SK-N-SH (cell line): ENCODE measurements around the gene SYT17. TPM values are rescaled to one million over a fixed set of nuclear protein-coding genes. Genes with fewer than 3 reads are reported as not detected.

Experiments
- CTCF ChIA-PET: fragments of 300-600, 350-600 bp; formaldehyde crosslinking; extraction: SDS; loops from one replicate; lab custom pipeline; 2021; lab: Yijun Ruan, JAX
- POLR2A ChIA-PET: fragments of 350-600 bp; sonication (Branson Sonifier 250); formaldehyde crosslinking; extraction: SDS; loops from one replicate; lab custom pipeline; 2020; ENCODE audit warnings: antibody characterized with exemption, inconsistent platforms; lab: Yijun Ruan, JAX
- DNase-seq: peaks from one replicate; pipeline ENCODE4 v3.0.0; 2012
- H2AFZ ChIP-seq: fragments of 200-600 bp; sonication (generic); 2 replicates; pipeline ENCODE4 v1.8.1; 2016; ENCODE audit warnings: antibody characterized with exemption, mild to moderate bottlenecking, low read depth
- H3F3A ChIP-seq: fragments of 200-600 bp; sonication (generic); replicated peaks from 2 replicates; pipeline ENCODE3; 2016; ENCODE audit warnings: antibody characterized with exemption, mild to moderate bottlenecking; ENCODE audit not compliant: insufficient read depth
- H3K27ac ChIP-seq, 2 experiments: fragments of 200-500 bp in 1 of 2; fragments of 200-600 bp in 1 of 2; sonication (Bioruptor generic) in 1 of 2; sonication (generic), shearing (Covaris generic) in 1 of 2; 2 replicates each; pipeline versions ENCODE4 v1.5.1 to v1.6.1; 2014 to 2016; ENCODE audit warnings: low read depth in 2 of 2, inconsistent platforms in 1 of 2, low read length in 1 of 2, mild to moderate bottlenecking in 1 of 2, mixed read lengths in 1 of 2
- H3K27me3 ChIP-seq: fragments of 200-600 bp; sonication (generic), shearing (Covaris generic); 2 replicates; pipeline ENCODE4 v1.6.1; 2016; ENCODE audit warnings: mixed run types; ENCODE audit not compliant: insufficient read depth
- H3K36me3 ChIP-seq, 2 experiments: fragments of 200-500 bp in 1 of 2; fragments of 200-600 bp in 1 of 2; sonication (Bioruptor generic) in 1 of 2; sonication (generic) in 1 of 2; replicated peaks in 1 of 2; 2 replicates each; pipeline versions ENCODE3 to v1.5.1; 2014 to 2016; ENCODE audit warnings: low read length in 1 of 2, mild to moderate bottlenecking in 1 of 2; ENCODE audit not compliant: insufficient read depth in 2 of 2, control insufficient read depth in 1 of 2
- H3K4me1 ChIP-seq, 2 experiments: fragments of 200-500 bp in 1 of 2; fragments of 200-600 bp in 1 of 2; sonication (Bioruptor generic) in 1 of 2; sonication (generic), shearing (Covaris generic) in 1 of 2; 2 replicates each; pipeline versions ENCODE4 v1.5.1 to v1.6.1; 2014 to 2016; ENCODE audit warnings: low read depth in 1 of 2, low read length in 1 of 2, mixed run types in 1 of 2; ENCODE audit not compliant: insufficient read depth in 2 of 2, control insufficient read depth in 1 of 2
- H3K4me2 ChIP-seq: fragments of 200-600 bp; sonication (generic), shearing (Covaris generic); 2 replicates; pipeline ENCODE4 v1.6.1; 2017; ENCODE audit warnings: mixed run types
- H3K4me3 ChIP-seq, 2 experiments: fragments of 200-500 bp in 1 of 2; fragments of 200-600 bp in 1 of 2; sonication (Bioruptor generic) in 1 of 2; sonication (generic), shearing (Covaris generic) in 1 of 2; 2 replicates each; pipeline versions ENCODE4 v1.5.1 to v1.8.1; 2014 to 2016; ENCODE audit warnings: low read depth in 2 of 2, inconsistent platforms in 1 of 2, low read length in 1 of 2, mild to moderate bottlenecking in 1 of 2, mixed read lengths in 1 of 2, moderate library complexity in 1 of 2
- H3K79me2 ChIP-seq: fragments of 200-600 bp; sonication (generic); 2 replicates; pipeline ENCODE4 v1.8.1; 2017; ENCODE audit warnings: mild to moderate bottlenecking; ENCODE audit not compliant: insufficient read depth
- H3K9ac ChIP-seq: fragments of 200-600 bp; sonication (generic); 2 replicates; pipeline ENCODE4 v1.6.1; 2017; ENCODE audit warnings: mixed run types
- H3K9me2 ChIP-seq: fragments of 200-600 bp; sonication (generic); 2 replicates; pipeline ENCODE4 v1.6.1; 2017; ENCODE audit warnings: mixed run types
- H3K9me3 ChIP-seq: fragments of 200-600 bp; sonication (generic); 2 replicates; pipeline ENCODE4 v1.6.1; 2017; ENCODE audit warnings: mixed run types, mild to moderate bottlenecking, moderate library complexity
- H4K20me1 ChIP-seq: fragments of 200-600 bp; sonication (generic); 2 replicates; pipeline ENCODE4 v1.6.1; 2017; ENCODE audit warnings: mild to moderate bottlenecking, mixed run types; ENCODE audit not compliant: insufficient read depth
- CHD2 ChIP-seq: fragments of 150-350 bp; IDR thresholded peaks from 2 replicates; pipeline ENCODE4 v1.6.1; 2018; ENCODE audit warnings: low read length; ENCODE audit not compliant: partially characterized antibody
- EZH2phosphoT487 ChIP-seq: fragments of 200-600 bp; sonication (generic); IDR thresholded peaks from 2 replicates; pipeline ENCODE4 v1.6.1; 2017; ENCODE audit warnings: low read depth, mixed run types, mild to moderate bottlenecking, antibody characterized with exemption, moderate library complexity, borderline replicate concordance
- FOXM1 ChIP-seq: IDR thresholded peaks from 2 replicates; pipeline ENCODE4 v1.4.0; 2012; ENCODE audit warnings: low read depth, mild to moderate bottlenecking
- JUND ChIP-seq: IDR thresholded peaks from 2 replicates; pipeline ENCODE4 v1.4.0; 2012
- MAX ChIP-seq: IDR thresholded peaks from 2 replicates; pipeline ENCODE4 v1.4.0; 2012; ENCODE audit warnings: low read depth
- MEF2A ChIP-seq: IDR thresholded peaks from 2 replicates; pipeline ENCODE4 v1.4.0; 2012; ENCODE audit warnings: low read depth, borderline replicate concordance
- MXI1 ChIP-seq: IDR thresholded peaks from 2 replicates; pipeline ENCODE4 v1.6.1; 2012; ENCODE audit warnings: mild to moderate bottlenecking, low read depth, low read length, improper control_type of control experiment
- NRF1 ChIP-seq: IDR thresholded peaks from 2 replicates; pipeline ENCODE4 v1.6.1; 2012; ENCODE audit warnings: low read depth, mild to moderate bottlenecking, low read length
- POLR2AphosphoS5 ChIP-seq: IDR thresholded peaks from 2 replicates; pipeline ENCODE4 v1.6.1; 2012; ENCODE audit warnings: low read depth, low read length
- RCOR1 ChIP-seq: fragments of 150-350 bp; IDR thresholded peaks from 2 replicates; pipeline ENCODE4 v1.6.1; 2017; ENCODE audit warnings: antibody characterized with exemption, low read length
- SMC3 ChIP-seq: IDR thresholded peaks from 2 replicates; pipeline ENCODE4 v1.6.1; 2012; ENCODE audit warnings: low read depth, low read length, improper control_type of control experiment
- TCF12 ChIP-seq: IDR thresholded peaks from 2 replicates; pipeline ENCODE4 v1.4.0; 2012
- USF2 ChIP-seq: fragments of 150-350 bp; IDR thresholded peaks from 2 replicates; pipeline ENCODE4 v1.6.1; 2017; ENCODE audit warnings: antibody characterized with exemption, low read length, low read depth, borderline replicate concordance
- YY1 ChIP-seq: IDR thresholded peaks from 2 replicates; pipeline ENCODE4 v1.4.0; 2012; ENCODE audit warnings: low read depth, mild to moderate bottlenecking
- WGBS: methylation state at CpG from one replicate; pipeline ENCODE4 v1.1.6; 2017; ENCODE audit warnings: low lambda C conversion rate; 5-methylcytosine and 5-hydroxymethylcytosine counted together
- polyA plus RNA-seq, 3 experiments: library from polyadenylated mRNA; depleted of rRNA; stranded (reverse); fragments of >200 nt; gene quantifications; 2 replicates each; pipeline ENCODE4 v1.2.3, GENCODE V29; 2012
- TF ChIP-seq, protein P1 (sequence below): IDR thresholded peaks from 2 replicates; pipeline ENCODE4 v1.4.0; 2012; ENCODE audit warnings: low read depth, borderline replicate concordance
- TF ChIP-seq, protein P2 (sequence below): IDR thresholded peaks from 2 replicates; pipeline ENCODE4; 2012
- TF ChIP-seq, protein P3 (sequence below): IDR thresholded peaks from 2 replicates; pipeline ENCODE4 v1.6.1; 2012; ENCODE audit warnings: mild to moderate bottlenecking, low read depth, low read length, moderate library complexity

The SYT17 gene
- polyA plus RNA-seq, 1 of the 3 experiments (the other 2 are of a cell fraction), result 0.21 TPM

GRCh38 chr16:19131825-19132218 lies 36.2 kb upstream of the SYT17 start (continued):
- TF ChIP-seq, protein P1, sequence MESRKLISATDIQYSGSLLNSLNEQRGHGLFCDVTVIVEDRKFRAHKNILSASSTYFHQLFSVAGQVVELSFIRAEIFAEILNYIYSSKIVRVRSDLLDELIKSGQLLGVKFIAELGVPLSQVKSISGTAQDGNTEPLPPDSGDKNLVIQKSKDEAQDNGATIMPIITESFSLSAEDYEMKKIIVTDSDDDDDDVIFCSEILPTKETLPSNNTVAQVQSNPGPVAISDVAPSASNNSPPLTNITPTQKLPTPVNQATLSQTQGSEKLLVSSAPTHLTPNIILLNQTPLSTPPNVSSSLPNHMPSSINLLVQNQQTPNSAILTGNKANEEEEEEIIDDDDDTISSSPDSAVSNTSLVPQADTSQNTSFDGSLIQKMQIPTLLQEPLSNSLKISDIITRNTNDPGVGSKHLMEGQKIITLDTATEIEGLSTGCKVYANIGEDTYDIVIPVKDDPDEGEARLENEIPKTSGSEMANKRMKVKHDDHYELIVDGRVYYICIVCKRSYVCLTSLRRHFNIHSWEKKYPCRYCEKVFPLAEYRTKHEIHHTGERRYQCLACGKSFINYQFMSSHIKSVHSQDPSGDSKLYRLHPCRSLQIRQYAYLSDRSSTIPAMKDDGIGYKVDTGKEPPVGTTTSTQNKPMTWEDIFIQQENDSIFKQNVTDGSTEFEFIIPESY, result no peak
- TF ChIP-seq USF2 (no peak), YY1 (no peak), CHD2 (no peak)

GRCh38 chr16:19132255-19132654 lies 35.8 kb upstream of the SYT17 start:
- peaks cover 12 to 51% of the 10 kb centered on the region in 2 experiments; a peak in 2 of 4 replicates for H3K4me1 ChIP-seq
- no peaks in the 10 kb centered on the region for H3K27me3 ChIP-seq
- no peaks in the 10 kb centered on the region for H4K20me1 ChIP-seq
- no peak overlapping the region for H3K9ac ChIP-seq
- no peaks in the 10 kb centered on the region for H3K79me2 ChIP-seq
- no peaks in the 10 kb centered on the region for H3K9me3 ChIP-seq
- no peaks in the 10 kb centered on the region for H3K9me2 ChIP-seq
- H3K36me3 ChIP-seq, result no peaks in the 10 kb centered on the region
- TF ChIP-seq NRF1 (no peak), TCF12 (no peak)
- no peak overlapping the region for H3K27ac ChIP-seq
- H2AFZ ChIP-seq, result no peak overlapping the region
- no peak overlapping the region for H3K4me2 ChIP-seq
- ChIA-PET CTCF (no interaction called here), POLR2A (no interaction called here)
- H3K4me3 ChIP-seq, result no peak overlapping the region
- peaks cover 7% of the 10 kb centered on the region for H3F3A ChIP-seq
- 82% methylated on average over 1 of the region's 1 CpG for WGBS
- DNase-seq, result no peak

- Histone ChIP-seq H3K27me3 (no peaks in the 10 kb centered on the region), H2AFZ (no peak overlapping the region), H3K9ac (no peak overlapping the region), H3K4me2 (no peak overlapping the region), H3K36me3 (no peaks in the 10 kb centered on the region), H3K4me3 (no peak overlapping the region), H3K9me3 (no peaks in the 10 kb centered on the region), H3K79me2 (no peaks in the 10 kb centered on the region), H3F3A (peaks cover 7% of the 10 kb centered on the region), H4K20me1 (no peaks in the 10 kb centered on the region), H3K4me1 (peaks cover 12 to 54% of the 10 kb centered on the region in 2 experiments; a peak in 2 of 4 replicates), H3K27ac (no peak overlapping the region)
- CTCF ChIA-PET, result no interaction called here
- POLR2A ChIA-PET, result no interaction called here
- 95% methylated on average over 11 of the region's 11 CpGs for WGBS
- no peak for DNase-seq
- TF ChIP-seq YY1 (no peak), POLR2AphosphoS5 (no peak), JUND (no peak), MEF2A (no peak), FOXM1 (no peak), MAX (no peak), EZH2phosphoT487 (no peak), CHD2 (no peak), MXI1 (no peak), SMC3 (no peak), RCOR1 (no peak)
- TF ChIP-seq, protein P2, sequence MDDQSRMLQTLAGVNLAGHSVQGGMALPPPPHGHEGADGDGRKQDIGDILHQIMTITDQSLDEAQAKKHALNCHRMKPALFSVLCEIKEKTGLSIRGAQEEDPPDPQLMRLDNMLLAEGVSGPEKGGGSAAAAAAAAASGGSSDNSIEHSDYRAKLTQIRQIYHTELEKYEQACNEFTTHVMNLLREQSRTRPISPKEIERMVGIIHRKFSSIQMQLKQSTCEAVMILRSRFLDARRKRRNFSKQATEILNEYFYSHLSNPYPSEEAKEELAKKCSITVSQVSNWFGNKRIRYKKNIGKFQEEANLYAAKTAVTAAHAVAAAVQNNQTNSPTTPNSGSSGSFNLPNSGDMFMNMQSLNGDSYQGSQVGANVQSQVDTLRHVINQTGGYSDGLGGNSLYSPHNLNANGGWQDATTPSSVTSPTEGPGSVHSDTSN, result no peak
- TF ChIP-seq, protein P3, sequence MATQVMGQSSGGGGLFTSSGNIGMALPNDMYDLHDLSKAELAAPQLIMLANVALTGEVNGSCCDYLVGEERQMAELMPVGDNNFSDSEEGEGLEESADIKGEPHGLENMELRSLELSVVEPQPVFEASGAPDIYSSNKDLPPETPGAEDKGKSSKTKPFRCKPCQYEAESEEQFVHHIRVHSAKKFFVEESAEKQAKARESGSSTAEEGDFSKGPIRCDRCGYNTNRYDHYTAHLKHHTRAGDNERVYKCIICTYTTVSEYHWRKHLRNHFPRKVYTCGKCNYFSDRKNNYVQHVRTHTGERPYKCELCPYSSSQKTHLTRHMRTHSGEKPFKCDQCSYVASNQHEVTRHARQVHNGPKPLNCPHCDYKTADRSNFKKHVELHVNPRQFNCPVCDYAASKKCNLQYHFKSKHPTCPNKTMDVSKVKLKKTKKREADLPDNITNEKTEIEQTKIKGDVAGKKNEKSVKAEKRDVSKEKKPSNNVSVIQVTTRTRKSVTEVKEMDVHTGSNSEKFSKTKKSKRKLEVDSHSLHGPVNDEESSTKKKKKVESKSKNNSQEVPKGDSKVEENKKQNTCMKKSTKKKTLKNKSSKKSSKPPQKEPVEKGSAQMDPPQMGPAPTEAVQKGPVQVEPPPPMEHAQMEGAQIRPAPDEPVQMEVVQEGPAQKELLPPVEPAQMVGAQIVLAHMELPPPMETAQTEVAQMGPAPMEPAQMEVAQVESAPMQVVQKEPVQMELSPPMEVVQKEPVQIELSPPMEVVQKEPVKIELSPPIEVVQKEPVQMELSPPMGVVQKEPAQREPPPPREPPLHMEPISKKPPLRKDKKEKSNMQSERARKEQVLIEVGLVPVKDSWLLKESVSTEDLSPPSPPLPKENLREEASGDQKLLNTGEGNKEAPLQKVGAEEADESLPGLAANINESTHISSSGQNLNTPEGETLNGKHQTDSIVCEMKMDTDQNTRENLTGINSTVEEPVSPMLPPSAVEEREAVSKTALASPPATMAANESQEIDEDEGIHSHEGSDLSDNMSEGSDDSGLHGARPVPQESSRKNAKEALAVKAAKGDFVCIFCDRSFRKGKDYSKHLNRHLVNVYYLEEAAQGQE, result no peak
- TF ChIP-seq, all 33 proteins: peak for 0
- no peaks in the 10 kb centered on the region for H3K9me2 ChIP-seq
Measured at GRCh38 chr16:19132898-19133297, 35.1 kb upstream of the SYT17 start.
